Memory B cell (primary cell): ENCODE measurements around the gene EMC8.

Source experiments
- ATAC-seq: fragments of 150-1000 bp; cut with Tn5 transposase; 2 replicates; pipeline ENCODE4 v1.10.0; 2021; ENCODE audit warnings: low read depth, mild to moderate bottlenecking, moderate library complexity
- DNase-seq, 2 donors: peaks; one replicate each; pipeline ENCODE4 v3.0.0; 2022; ENCODE audit warnings: low spot score in 2 of 2
- H3K27ac Mint-ChIP-seq: one replicate; pipeline ENCODE4 v1.8.0; 2022; ENCODE audit warnings: mild to moderate bottlenecking, moderate library complexity, mixed read lengths
- H3K27me3 Mint-ChIP-seq: one replicate; pipeline ENCODE4 v1.8.0; 2022; ENCODE audit warnings: mixed read lengths
- H3K36me3 Mint-ChIP-seq: one replicate; pipeline ENCODE4 v1.8.0; 2022; ENCODE audit warnings: mild to moderate bottlenecking, mixed read lengths
- H3K4me1 Mint-ChIP-seq: one replicate; pipeline ENCODE4 v1.8.0; 2022; ENCODE audit warnings: mixed read lengths
- H3K4me3 Mint-ChIP-seq: one replicate; pipeline ENCODE4 v1.8.0; 2022; ENCODE audit warnings: mild to moderate bottlenecking, moderate library complexity, mixed read lengths
- H3K9me3 Mint-ChIP-seq: one replicate; pipeline ENCODE4 v1.8.0; 2022; ENCODE audit warnings: mixed read lengths

Gene EMC8

DNA sequence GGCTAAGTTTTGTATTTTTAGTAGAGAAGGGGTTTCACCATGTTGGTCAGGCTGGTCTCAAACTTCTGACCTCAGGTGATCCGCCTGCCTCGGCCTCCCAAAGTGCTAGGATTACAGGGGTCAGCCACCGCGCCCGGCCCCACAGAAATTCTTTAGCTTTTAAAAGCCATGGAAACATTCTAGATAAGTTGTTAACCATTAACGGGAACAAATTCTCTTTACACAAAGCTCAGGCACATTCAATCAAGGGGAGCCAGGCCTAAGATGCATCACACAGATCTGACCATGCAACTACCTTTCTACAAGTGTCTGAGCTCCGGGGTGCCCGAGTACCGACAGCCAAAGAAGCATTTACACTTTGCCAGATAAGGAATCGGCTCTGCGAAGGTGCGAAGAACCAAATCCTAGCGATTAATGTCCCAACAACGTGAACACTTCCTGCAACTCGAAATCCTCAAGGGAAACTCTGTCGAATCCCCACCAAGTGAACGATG lies 1.0 kb downstream of the EMC8 start:
- Mint-ChIP-seq H3K36me3 (peaks cover 31% of the 10 kb centered on the region), H3K27me3 (no peaks in the 10 kb centered on the region), H3K4me3 (peak overlapping the region; percentile 92), H3K9me3 (no peaks in the 10 kb centered on the region), H3K4me1 (peaks cover 28% of the 10 kb centered on the region), H3K27ac (peak overlapping the region; percentile 98)
- DNase-seq, result no peak
- no peak for ATAC-seq

DNA sequence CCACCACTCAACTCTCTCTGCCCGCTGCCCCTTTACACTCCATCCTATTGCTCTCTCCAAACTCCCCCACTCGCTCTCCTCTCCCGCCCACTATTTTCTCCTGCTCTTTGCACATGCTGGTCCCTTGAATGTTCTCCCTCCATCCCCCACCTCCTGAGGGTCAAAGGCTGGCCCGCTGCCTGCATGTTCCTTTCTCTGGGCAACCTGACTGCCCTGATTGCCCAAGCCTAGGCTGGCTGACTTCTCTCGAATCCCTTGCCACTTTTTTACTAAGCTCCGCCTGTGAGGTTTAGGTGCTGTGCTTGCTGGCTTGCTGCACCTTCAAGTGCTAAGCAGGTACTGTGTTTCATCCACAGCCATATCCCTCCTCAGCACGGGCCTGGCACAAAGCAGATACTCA lies 2.7 kb downstream of the EMC8 start:
- ATAC-seq (no peak), DNase-seq (no peak)
- Mint-ChIP-seq H3K4me1 (peaks cover 28% of the 10 kb centered on the region), H3K27me3 (no peaks in the 10 kb centered on the region), H3K4me3 (no peak overlapping the region), H3K27ac (no peak overlapping the region), H3K36me3 (peaks cover 34% of the 10 kb centered on the region), H3K9me3 (peaks cover 3% of the 10 kb centered on the region)

DNA sequence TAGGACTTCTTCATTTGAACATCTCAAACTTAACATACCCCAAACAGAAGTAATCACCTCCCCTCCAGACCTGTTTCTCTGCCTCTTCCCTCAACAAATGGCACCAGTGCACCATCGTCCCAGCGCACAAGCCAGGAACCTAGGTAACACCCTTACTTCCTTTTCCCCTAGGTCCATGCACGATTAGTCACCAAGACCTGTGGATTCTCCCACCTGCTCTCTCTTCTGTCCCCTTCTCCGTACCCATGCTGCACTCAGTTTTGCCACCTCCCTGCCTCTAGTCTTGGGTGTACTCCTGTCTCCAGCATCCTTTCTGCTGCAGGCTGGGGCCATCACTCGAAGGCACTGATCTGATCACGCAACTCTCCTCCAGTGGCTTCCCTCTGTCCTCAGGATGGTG lies 3.2 kb downstream of the EMC8 start:
- ATAC-seq, result no peak
- H3K4me3 Mint-ChIP-seq, result no peak overlapping the region
- H3K27me3 Mint-ChIP-seq, result no peaks in the 10 kb centered on the region
- peaks cover 4% of the 10 kb centered on the region for H3K9me3 Mint-ChIP-seq
- peaks cover 34% of the 10 kb centered on the region for H3K36me3 Mint-ChIP-seq
- H3K4me1 Mint-ChIP-seq, result peaks cover 26% of the 10 kb centered on the region
- no peak overlapping the region for H3K27ac Mint-ChIP-seq
- DNase-seq, result no peak

DNA sequence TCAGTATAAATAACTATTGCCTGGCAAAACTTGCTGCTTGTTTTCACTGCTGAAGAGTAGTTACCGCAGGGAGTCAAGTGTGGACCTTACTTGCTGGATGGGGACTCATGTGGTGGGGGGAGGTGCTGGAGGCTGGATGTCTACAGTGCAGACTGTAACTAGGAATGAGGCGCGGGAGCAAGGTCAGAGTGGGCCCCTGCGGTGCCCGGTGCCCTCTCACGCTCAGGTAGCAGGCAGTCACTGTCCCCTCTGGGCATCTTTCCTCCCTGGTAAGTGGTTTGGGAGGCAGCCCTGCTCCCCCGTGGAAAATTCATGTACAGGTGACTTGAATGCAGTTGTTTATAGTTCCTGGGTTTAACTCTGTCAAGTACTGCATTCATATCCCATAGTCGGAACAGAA lies 4.6 kb downstream of the EMC8 start:
- ATAC-seq, result no peak
- Mint-ChIP-seq H3K36me3 (peaks cover 36% of the 10 kb centered on the region), H3K4me3 (no peak overlapping the region), H3K27ac (no peak overlapping the region), H3K4me1 (peaks cover 19% of the 10 kb centered on the region), H3K9me3 (peaks cover 4% of the 10 kb centered on the region), H3K27me3 (no peaks in the 10 kb centered on the region)
- no peak for DNase-seq

DNA sequence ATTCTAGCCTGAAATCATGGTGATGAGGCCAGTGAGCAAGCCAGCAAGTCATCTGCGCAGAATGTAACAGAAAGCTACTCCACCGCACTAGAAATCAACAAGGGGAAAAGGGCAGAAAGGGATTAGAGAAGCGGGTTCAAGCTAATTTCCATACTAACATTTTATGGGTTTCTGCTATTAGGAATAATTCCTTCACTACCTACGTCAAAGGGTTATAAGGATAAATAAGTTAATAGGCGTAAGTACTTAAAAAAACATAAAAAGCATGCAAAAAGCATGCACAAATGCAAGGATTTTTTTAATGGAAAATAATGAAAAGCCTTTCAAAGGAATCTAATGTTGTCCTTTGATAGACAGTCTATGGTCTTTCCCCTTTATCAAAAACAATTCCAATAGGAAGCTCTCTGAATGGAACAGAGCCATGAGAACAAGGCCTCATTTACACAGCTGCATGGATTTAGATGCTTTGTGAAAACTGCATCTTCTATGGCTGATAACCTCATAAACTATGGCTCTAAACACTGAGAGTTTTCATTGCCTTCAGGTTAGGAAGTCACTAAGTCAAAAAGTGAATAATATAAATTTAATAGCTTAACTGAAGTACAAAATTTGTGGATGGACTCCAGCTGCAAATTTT lies 5.6 kb downstream of the EMC8 start:
- Mint-ChIP-seq H3K27me3 (no peaks in the 10 kb centered on the region), H3K4me1 (peaks cover 19% of the 10 kb centered on the region), H3K9me3 (peaks cover 4% of the 10 kb centered on the region), H3K4me3 (no peak overlapping the region), H3K27ac (no peak overlapping the region), H3K36me3 (peaks cover 38% of the 10 kb centered on the region)
- DNase-seq (no peak), ATAC-seq (no peak)

DNA sequence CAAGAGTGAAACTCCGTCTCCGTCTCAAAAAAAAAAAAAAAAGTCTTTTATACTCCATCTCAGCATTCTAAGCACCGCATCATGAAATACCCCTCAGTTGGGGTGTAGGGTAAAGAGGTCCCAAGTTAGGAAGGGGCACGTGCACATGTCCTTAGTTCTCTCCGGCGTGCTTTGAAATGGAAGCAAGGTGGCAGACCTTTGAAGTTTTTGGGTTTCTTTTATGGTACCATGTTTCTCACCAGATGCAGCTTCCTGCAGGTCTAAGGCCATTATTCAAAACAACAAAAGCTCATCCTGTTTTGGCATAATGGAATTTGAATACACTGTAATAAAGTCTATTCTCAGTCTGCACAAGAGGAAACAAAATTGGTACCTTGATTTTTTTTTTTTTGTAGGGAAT lies 9.6 kb downstream of the EMC8 start:
- no peak overlapping the region for H3K4me3 Mint-ChIP-seq
- peaks cover 4% of the 10 kb centered on the region for H3K9me3 Mint-ChIP-seq
- peaks cover 40% of the 10 kb centered on the region for H3K36me3 Mint-ChIP-seq
- ATAC-seq (no peak), DNase-seq (no peak)
- H3K27ac Mint-ChIP-seq, result no peak overlapping the region
- no peaks in the 10 kb centered on the region for H3K27me3 Mint-ChIP-seq
- H3K4me1 Mint-ChIP-seq, result peaks cover 11% of the 10 kb centered on the region

DNA sequence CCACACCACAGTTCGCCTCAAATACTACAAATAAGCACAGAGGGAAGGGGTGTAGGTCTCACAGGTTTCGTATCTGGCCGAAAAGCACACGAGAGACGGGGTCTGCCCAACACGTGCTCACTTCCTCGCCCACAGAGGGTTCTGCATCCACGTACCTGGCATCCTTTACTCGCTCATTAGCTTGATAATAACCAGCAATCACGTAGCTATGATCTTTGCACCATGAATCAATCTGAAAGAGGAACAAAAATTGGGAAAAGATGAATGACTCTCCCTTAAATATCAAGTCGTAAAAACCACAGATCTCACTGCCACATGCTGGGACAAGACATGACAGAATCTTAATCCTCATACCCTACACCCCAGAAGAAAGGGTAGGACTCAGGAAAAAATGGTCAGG lies 10.5 kb downstream of the EMC8 start:
- ATAC-seq, result no peak
- H3K36me3 Mint-ChIP-seq, result peaks cover 41% of the 10 kb centered on the region
- no peaks in the 10 kb centered on the region for H3K27me3 Mint-ChIP-seq
- no peak for DNase-seq
- peaks cover 4% of the 10 kb centered on the region for H3K9me3 Mint-ChIP-seq
- H3K27ac Mint-ChIP-seq, result no peak overlapping the region
- H3K4me1 Mint-ChIP-seq, result peaks cover 9% of the 10 kb centered on the region
- no peak overlapping the region for H3K4me3 Mint-ChIP-seq

DNA sequence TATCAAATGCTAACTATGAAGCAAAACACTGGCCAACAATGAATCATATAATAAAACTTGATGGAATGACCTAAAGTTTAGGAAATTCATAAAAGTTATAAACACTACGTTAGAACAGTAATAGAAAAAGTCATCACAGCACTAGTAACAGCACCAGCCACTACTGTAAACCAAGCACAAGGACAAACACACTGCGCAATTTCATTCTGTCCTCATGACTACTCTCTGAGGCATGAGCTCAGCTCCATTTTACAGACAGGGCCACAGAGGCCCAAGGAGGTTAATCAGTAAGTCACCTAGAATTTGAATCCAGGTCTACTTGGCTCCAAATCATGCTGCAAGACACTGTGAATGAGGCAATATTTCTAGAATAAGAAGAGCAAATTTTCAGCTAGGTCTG lies 13.4 kb downstream of the EMC8 start:
- ATAC-seq (no peak), DNase-seq (no peak)
- H3K4me3 Mint-ChIP-seq, result no peak overlapping the region
- no peaks in the 10 kb centered on the region for H3K9me3 Mint-ChIP-seq
- H3K36me3 Mint-ChIP-seq, result peaks cover 27% of the 10 kb centered on the region
- H3K27me3 Mint-ChIP-seq, result no peaks in the 10 kb centered on the region
- H3K4me1 Mint-ChIP-seq, result peaks cover 4% of the 10 kb centered on the region
- H3K27ac Mint-ChIP-seq, result no peak overlapping the region

DNA sequence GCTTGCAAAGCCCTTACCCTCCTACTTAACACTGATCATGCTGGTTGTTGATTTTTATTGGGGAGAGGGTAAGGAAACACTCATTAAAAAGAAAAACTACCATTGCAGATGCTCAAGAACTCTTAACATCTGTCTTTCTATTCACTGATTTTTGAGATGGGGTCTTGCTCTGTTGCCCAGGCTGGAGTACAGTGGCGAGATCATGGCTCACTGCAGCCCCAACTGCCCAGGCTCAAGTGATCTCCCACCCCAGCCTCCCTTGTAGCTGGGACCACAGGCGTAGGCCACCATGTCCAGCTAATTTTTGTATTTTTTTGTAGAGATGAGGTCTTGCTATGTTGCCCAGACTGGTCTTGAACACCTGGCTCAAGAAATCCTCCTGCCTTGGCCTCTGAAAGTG lies 14.5 kb downstream of the EMC8 start:
- H3K27ac Mint-ChIP-seq, result no peak overlapping the region
- peaks cover 4% of the 10 kb centered on the region for H3K4me1 Mint-ChIP-seq
- peaks cover 32% of the 10 kb centered on the region for H3K36me3 Mint-ChIP-seq
- DNase-seq (no peak), ATAC-seq (no peak)
- H3K27me3 Mint-ChIP-seq, result no peaks in the 10 kb centered on the region
- no peak overlapping the region for H3K4me3 Mint-ChIP-seq
- H3K9me3 Mint-ChIP-seq, result no peaks in the 10 kb centered on the region

DNA sequence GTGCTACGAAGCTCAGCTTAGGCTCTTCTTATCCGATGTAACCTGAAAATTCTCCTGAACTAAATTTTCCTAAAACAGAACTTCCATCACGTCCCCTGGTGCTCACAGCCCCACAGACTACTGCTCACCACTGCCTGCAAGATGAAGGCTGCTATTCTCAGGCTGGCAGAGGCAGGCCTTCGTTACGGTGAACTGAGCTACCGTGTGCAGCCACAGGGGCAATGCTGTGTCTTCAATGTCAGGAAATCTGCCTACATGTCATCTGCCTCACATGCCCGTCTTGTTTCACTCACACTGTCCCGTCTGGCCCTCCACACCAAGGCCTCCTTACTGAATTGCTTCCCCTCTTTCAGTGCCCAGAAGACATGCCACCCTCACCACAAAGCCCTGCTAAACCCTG lies 15.9 kb downstream of the EMC8 start:
- peaks cover 4% of the 10 kb centered on the region for H3K4me1 Mint-ChIP-seq
- peaks cover 33% of the 10 kb centered on the region for H3K36me3 Mint-ChIP-seq
- peak overlapping the region; percentile 22 for H3K27ac Mint-ChIP-seq
- no peak overlapping the region for H3K4me3 Mint-ChIP-seq
- H3K27me3 Mint-ChIP-seq, result no peaks in the 10 kb centered on the region
- DNase-seq (no peak), ATAC-seq (no peak)
- no peaks in the 10 kb centered on the region for H3K9me3 Mint-ChIP-seq

DNA sequence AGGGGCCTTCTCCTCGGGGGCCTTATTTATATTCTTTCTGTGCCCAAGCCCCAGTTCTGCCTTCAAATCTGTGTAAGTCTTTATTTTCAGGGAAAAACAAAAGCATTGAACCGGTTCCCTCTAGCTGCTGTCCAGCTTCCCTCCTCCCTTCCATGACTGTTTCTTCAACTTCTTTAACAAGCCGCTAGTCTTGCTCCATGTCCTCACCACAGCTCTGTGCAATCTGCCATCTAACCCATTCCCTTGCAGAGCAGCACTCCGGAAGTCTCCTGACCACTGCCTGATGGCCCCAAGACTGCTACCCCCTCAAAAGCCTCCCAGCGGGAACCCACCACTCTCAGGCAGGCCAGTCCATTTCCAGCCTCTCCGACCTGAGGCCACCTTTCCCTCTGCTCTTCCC lies 16.9 kb downstream of the EMC8 start:
- DNase-seq (no peak), ATAC-seq (no peak)
- Mint-ChIP-seq H3K27me3 (no peaks in the 10 kb centered on the region), H3K4me3 (no peak overlapping the region), H3K36me3 (peaks cover 29% of the 10 kb centered on the region), H3K27ac (peak overlapping the region; percentile 16), H3K4me1 (peaks cover 4% of the 10 kb centered on the region), H3K9me3 (no peaks in the 10 kb centered on the region)

DNA sequence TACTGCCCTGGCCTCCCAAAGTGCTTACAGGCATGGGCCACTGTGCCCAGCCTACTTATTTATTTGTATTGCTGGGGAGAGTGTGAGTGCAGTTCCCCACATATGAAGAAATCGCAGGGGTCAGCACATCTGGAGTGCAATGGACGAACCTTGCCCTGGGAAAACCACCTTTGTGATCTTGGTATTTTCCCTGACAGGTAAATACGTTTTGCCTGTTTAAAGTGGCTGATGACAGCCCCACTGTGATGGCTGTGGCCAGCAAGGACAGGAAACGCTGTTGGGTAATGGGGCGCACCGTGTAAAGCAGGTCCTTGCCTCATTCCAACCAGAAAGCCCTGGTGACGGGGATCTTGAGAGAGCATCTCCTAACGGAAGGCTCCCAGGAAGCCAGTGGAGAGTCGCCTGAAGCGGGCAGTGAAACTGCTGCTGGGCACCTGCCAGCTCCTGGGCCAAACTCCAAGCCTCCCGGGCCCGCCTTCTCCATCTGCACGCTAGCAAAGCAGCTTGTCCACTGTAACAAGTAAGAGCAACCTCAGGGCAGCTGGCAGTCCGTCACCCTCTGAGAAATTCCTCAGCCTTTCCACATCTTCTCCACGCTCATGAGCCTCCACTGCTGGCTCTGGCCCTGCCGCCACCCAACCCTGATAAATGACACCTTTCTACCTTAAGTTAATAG lies 17.5 kb downstream of the EMC8 start:
- H3K36me3 Mint-ChIP-seq, result peaks cover 28% of the 10 kb centered on the region
- H3K4me3 Mint-ChIP-seq, result no peak overlapping the region

DNA sequence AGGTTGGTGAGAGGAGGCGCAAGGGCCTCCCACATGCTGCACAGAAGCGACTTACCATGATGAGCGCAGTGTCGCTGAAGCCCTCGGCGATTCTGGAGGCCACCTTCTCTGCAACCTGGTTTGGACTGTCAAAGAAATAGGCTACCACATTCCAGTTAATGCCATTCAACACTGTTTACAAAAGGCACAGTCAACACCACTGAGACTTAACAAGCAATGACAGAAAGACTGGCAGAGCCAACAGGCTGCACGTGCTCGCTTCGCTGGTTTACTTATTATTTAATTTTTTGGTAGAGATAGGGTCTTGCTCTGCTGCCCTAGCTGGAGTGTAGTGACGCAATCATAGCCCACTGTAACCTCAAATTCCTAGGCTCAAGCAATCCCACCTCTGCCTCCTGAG lies 18.2 kb downstream of the EMC8 start:
- no peaks in the 10 kb centered on the region for H3K9me3 Mint-ChIP-seq
- H3K4me3 Mint-ChIP-seq, result no peak overlapping the region
- peaks cover 25% of the 10 kb centered on the region for H3K36me3 Mint-ChIP-seq
- no peaks in the 10 kb centered on the region for H3K27me3 Mint-ChIP-seq
- H3K4me1 Mint-ChIP-seq, result peaks cover 4% of the 10 kb centered on the region
- ATAC-seq, result no peak
- DNase-seq, result no peak
- no peak overlapping the region for H3K27ac Mint-ChIP-seq

More for the DNA sequence above, 17.5 kb downstream of the EMC8 start:
- Mint-ChIP-seq H3K27me3 (no peaks in the 10 kb centered on the region), H3K9me3 (no peaks in the 10 kb centered on the region), H3K27ac (no peak overlapping the region), H3K4me1 (peaks cover 4% of the 10 kb centered on the region)
- DNase-seq (no peak), ATAC-seq (no peak)

DNA sequence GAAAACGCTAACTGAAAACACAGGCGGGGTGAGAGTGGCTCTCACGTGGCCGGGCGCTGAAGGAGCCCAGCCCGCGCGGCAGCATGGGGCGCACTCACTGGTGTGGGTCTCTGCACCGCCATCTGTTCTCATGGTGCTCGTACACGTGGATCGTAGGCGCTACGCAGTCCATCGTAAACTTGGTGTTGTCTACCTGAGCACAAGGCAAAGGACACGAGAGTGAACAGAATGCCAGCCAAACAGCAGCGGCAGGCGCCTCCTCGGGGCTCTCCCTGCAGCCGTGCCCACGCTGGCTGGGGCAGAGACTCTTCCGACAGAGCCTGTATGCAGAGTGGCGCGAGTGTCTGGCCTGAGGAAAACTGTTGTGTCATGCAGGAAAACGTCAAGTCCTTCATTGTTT lies 19.1 kb downstream of the EMC8 start:
- H3K27ac Mint-ChIP-seq, result no peak overlapping the region
- ATAC-seq, result no peak
- H3K9me3 Mint-ChIP-seq, result no peaks in the 10 kb centered on the region
- no peak overlapping the region for H3K4me3 Mint-ChIP-seq
- H3K36me3 Mint-ChIP-seq, result peaks cover 17% of the 10 kb centered on the region
- H3K4me1 Mint-ChIP-seq, result peaks cover 4% of the 10 kb centered on the region
- no peak for DNase-seq
- H3K27me3 Mint-ChIP-seq, result no peaks in the 10 kb centered on the region

DNA sequence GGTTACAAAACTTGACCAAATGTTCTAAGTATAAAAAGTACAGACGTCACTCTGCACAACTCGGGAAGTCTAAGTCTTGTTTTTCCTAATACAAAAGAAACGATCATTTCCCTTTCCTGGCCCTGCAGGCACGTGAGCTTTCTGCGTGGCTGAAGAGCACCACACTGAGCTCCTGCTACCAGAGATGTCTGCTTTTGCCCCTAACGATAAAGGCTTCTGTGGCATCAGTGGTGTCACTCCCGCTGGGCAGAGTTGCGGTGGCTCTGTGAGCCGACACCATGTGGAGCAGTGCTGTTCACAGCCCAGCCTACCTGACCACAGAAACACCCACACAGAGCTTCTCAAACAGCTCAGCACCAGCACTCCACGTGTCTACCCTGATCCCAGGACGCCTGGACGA lies 20.5 kb downstream of the EMC8 start:
- Mint-ChIP-seq H3K9me3 (no peaks in the 10 kb centered on the region), H3K27me3 (no peaks in the 10 kb centered on the region), H3K4me3 (no peak overlapping the region), H3K36me3 (peaks cover 15% of the 10 kb centered on the region), H3K27ac (no peak overlapping the region), H3K4me1 (peaks cover 4% of the 10 kb centered on the region)
- ATAC-seq, result no peak
- no peak for DNase-seq
